Measurements from ENCODE around the gene DRC3. TPM values are rescaled to one million over a fixed set of nuclear protein-coding genes. Genes with fewer than 3 reads are reported as not detected.
"Not testable (repeated sequence)": the region's sequence is repeated elsewhere in the genome, so short reads cannot be mapped to it uniquely, and the experiment has no call there.

DRC3 gene
- total RNA-seq, 1 experiment from 2014 or later, result 0.17 TPM

DNA sequence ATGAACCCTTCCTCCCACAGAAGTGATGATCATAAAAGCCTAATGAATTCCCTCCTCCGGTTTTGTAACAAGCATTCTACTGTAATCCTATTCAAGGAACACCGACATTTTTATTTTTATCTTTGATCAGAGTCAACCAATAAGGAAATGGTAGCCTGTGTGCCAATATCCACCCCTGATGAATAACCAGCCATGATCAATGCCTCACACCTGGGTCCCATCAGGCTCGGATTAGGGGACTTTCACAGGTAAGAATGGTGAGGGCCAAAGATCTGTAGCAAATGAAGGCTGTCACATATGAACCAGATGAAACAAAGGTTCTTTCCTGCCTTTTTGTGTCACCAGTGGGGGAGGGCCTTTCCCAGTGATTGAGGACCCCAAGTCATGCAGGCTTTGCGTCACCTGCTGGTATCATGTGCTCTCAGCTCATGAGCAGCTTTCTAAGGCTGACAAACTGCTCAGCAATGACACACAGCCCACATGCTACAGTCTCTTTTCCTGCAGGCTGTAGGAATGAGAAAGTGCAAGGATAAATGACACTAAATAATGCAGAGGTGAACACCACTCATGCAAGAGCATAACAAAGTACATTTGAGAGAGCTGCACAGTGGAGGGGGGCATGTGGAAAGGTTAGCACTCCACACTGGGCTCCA is 35.3 kb upstream of the DRC3 start:
- Histone ChIP-seq H3K27me3 (ENCODE audit: control insufficient read depth, insufficient read depth, low read length) (no peaks in the 10 kb centered on the region), H3K36me3 (replicated peaks; ENCODE audit: control insufficient read depth, insufficient read depth, low read length) (no peaks in the 10 kb centered on the region), H3K4me3 (ENCODE audit: insufficient read depth, low read depth, low read length) (no peak overlapping the region)
- no peak for DNase-seq

DNA sequence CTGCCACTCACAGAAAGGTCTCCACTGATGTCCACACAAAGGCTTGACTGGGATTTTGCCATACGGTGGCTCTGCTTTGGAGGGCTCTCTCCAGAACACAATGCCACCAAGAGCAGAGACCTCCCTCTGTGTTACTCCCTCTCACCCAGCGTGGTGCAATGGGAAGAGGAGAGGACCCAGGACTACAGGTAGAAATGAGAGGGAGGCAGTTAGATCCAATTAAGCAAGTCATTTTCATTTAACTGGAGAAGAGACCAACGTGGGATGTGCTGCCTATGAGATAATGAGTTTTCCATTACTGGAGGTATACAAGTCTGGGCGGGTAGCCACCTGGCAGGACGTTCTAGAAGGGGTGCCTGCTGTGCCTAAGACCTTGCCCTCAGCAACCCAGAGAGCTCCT is 34.7 kb upstream of the DRC3 start:
- DNase-seq, result no peak
- H3K27me3 ChIP-seq (ENCODE audit: control insufficient read depth, insufficient read depth, low read length), result no peaks in the 10 kb centered on the region
- H3K4me3 ChIP-seq (ENCODE audit: insufficient read depth, low read depth, low read length), result no peak overlapping the region
- no peaks in the 10 kb centered on the region for H3K36me3 ChIP-seq (replicated peaks; ENCODE audit: control insufficient read depth, insufficient read depth, low read length)

DNA sequence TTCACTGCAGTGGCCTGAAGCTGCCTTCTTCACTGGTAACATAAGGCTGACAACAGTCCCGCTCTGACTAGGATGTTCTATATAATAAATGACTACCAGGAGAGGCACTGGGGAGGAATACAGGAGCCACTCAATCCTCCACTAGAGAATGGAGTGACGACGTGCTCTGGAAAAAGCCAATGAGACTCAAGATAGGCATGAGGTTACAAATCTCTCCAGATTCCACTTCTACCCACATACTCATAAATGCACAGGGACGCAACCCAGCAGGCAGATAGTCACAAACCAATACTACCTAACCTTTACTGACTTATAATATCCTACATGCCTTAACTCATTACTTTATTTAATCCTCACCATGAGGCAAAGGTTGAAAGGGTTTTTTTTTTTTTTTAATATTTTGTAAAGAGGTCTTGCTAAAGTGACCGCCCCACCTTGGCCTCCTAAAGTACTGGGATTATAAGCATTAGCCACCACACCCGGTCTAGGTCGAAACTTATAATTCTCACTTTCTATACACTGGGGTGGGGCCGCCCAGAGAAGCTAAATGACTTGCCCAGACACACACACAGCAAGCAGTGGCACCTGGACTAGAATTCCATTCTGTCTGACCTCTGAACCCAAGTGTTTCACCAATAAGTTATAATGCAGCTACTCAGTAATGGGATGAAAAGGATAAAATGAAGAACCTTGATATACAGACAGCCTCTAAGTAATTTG is 34.1 kb upstream of the DRC3 start:
- DNase-seq, result no peak

DNA sequence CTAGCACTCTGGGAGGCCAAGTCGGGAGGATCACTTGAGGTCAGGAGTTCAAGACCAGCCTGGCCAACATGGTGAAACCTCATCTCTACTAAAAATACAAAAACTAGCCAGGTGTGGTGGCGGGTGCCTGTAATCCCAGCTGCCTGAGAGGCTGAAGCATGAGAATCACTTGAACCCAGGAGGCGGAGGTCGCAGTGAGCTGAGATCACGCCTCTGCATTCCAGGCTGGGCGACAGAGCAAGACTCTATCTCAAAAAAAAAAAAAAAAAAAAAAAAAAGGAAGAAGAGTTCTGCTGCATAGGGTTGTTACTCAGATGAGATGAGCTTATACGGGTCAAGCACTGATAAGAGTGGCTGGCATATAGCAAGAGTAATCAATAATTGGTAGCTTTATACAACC is 32.7 kb upstream of the DRC3 start:
- not testable (repeated sequence) for DNase-seq; H3K4me3 ChIP-seq (ENCODE audit: insufficient read depth, low read depth, low read length)

More for the DNA sequence above, 34.1 kb upstream of the DRC3 start:
- Histone ChIP-seq H3K4me3 (ENCODE audit: insufficient read depth, low read depth, low read length) (no peak overlapping the region), H3K36me3 (replicated peaks; ENCODE audit: control insufficient read depth, insufficient read depth, low read length) (no peaks in the 10 kb centered on the region), H3K27me3 (ENCODE audit: control insufficient read depth, insufficient read depth, low read length) (no peaks in the 10 kb centered on the region)

DNA sequence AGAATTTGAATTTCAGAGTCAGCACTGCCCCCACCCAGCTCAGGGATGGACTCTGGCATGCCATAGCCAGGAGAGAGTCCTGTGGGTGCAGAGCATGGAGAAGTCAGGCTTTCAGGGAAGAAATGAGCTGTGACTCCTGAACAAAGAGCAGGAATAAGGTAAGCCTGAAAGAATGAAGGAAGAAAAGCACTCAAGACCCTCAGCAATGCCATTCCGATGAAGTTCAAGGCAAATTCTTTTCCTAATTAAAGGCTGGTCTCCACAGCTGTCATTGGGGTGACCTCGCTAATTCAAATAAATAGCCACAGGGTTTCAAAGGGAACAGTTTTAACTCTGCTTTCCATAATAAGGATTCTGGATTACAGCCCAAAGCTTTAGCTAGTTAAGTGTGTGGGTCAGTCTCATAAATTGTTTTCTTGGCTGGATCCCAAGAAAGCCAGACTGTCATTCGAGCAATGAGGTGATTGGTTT is 32.2 kb upstream of the DRC3 start:
- DNase-seq, result no peak
- Histone ChIP-seq H3K27me3 (ENCODE audit: control insufficient read depth, insufficient read depth, low read length) (no peaks in the 10 kb centered on the region), H3K4me3 (ENCODE audit: insufficient read depth, low read depth, low read length) (no peak overlapping the region), H3K36me3 (replicated peaks; ENCODE audit: control insufficient read depth, insufficient read depth, low read length) (no peaks in the 10 kb centered on the region)

More for the DNA sequence above, 32.7 kb upstream of the DRC3 start:
- not testable (repeated sequence) for H3K36me3 ChIP-seq (replicated peaks; ENCODE audit: control insufficient read depth, insufficient read depth, low read length); H3K27me3 ChIP-seq (ENCODE audit: control insufficient read depth, insufficient read depth, low read length)

DNA sequence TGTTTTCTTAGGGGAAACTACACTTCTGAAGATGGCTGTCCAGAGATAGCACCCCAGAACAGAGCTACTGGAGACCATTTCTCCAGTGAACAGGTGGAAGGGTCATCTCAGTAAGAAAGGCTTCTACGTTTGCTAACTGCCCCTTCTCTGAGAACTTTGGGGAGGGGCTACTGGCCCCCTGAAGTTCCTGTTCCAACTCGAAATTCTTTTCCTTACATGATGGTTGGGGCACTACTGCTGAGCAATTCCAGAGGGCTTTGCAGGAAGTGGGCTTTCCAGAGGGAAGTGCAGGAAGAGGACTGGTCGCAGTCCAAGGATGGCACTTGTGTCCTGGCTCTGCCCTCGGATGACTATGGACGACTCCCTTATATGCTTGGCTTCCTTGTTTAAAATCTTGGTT is 31.6 kb upstream of the DRC3 start:
- H3K4me3 ChIP-seq (ENCODE audit: insufficient read depth, low read depth, low read length), result no peak overlapping the region
- no peaks in the 10 kb centered on the region for H3K27me3 ChIP-seq (ENCODE audit: control insufficient read depth, insufficient read depth, low read length)
- DNase-seq, result no peak
- H3K36me3 ChIP-seq (replicated peaks; ENCODE audit: control insufficient read depth, insufficient read depth, low read length), result no peaks in the 10 kb centered on the region

DNA sequence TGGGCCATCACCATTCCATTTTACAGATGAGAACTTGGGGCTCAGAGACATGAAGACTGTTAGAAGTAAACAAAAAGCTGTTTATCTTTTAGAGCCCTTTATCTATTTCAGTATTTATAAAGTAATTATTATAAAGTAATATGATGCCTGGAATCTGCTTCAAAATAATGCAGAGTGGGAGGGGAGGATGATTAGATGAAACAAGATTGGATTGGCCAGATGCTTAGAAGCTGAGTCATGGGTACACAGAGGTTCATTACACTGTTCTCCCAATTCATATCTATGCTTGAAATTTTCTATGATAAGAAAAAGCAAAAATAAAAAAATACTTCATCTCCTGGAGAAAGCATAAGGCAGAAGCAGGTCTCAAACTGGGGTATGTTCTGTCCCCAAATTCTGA is 29.8 kb upstream of the DRC3 start:
- no peak for DNase-seq
- Histone ChIP-seq H3K27me3 (ENCODE audit: control insufficient read depth, insufficient read depth, low read length) (no peaks in the 10 kb centered on the region), H3K4me3 (ENCODE audit: insufficient read depth, low read depth, low read length) (no peak overlapping the region), H3K36me3 (replicated peaks; ENCODE audit: control insufficient read depth, insufficient read depth, low read length) (no peaks in the 10 kb centered on the region)

DNA sequence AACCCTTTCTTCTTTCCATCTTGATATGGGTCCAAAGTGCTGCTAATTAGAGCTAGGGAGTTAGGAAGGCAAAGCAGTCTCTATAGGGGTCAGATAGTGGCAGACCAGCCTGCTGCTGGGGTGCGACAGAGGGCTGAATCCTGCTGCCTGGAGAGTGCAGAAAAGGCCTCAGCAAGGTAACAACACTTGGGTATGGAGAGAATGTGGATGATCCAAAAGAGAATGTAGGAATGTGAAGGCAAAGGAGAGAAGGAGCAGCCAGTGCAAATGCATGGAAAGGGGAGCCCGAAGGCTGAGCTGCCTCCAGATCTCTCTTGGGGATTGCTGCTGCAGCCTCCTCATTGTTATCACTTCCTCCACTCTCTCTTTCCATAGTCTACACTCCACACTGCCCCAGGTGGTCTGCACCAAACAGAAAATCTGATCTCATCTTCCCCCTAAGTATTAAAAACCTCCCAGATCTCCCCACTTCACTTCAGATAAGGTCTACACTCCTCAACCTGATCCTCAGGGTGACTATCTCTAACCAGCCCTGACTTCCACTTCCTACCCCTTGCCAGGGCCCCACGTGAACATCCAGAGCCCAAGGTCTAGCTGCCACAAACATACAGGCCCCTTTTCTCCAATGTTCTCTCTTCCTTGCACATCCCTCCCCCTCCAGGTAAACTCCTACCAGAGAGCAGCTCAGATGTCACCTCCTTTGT is 29.2 kb upstream of the DRC3 start:
- Histone ChIP-seq H3K36me3 (replicated peaks; ENCODE audit: control insufficient read depth, insufficient read depth, low read length) (no peaks in the 10 kb centered on the region), H3K27me3 (ENCODE audit: control insufficient read depth, insufficient read depth, low read length) (no peaks in the 10 kb centered on the region), H3K4me3 (ENCODE audit: insufficient read depth, low read depth, low read length) (no peak overlapping the region)
- DNase-seq, result no peak

DNA sequence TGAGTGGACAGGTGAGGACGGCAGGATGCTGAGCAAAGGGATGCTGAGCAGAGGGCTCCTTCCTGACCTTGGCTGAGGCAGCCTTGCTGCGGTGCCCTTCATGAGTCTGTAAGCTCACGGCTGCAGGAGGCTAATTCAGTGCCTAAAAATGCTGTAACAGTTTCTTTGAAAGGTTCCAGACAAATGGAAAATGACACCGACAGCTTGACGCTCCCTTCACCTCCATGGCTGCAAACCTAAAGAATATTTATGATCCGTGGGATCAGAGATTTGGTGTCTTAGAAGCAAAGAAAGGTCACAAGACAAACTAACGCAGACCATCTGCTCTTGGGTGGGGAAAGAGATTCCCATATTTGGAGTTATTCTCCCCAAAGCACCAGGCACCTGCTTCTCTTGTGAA is 28.4 kb upstream of the DRC3 start:
- no peak for DNase-seq
- H3K36me3 ChIP-seq (replicated peaks; ENCODE audit: control insufficient read depth, insufficient read depth, low read length), result no peaks in the 10 kb centered on the region
- no peak overlapping the region for H3K4me3 ChIP-seq (ENCODE audit: insufficient read depth, low read depth, low read length)
- no peaks in the 10 kb centered on the region for H3K27me3 ChIP-seq (ENCODE audit: control insufficient read depth, insufficient read depth, low read length)

DNA sequence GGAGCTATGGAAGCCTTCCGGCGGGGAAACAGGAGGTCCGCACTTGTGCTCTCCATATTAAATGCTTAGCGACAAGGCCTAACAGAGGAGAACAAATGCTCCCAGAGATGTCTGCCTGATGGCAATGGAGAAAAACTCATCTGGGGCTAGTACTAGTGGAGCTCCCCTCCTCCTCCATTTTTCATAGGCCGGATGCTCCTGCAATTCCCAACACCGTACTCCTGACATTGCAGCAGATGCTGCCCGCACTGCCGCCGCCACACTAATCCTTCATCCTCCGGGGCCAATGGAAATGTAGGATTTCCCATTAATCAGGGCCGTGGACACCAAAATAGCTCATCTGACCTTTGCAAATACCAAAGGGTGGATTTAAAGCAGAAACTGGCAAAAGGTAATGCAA is 27.9 kb upstream of the DRC3 start:
- no peaks in the 10 kb centered on the region for H3K27me3 ChIP-seq (ENCODE audit: control insufficient read depth, insufficient read depth, low read length)
- H3K36me3 ChIP-seq (replicated peaks; ENCODE audit: control insufficient read depth, insufficient read depth, low read length), result no peaks in the 10 kb centered on the region

DNA sequence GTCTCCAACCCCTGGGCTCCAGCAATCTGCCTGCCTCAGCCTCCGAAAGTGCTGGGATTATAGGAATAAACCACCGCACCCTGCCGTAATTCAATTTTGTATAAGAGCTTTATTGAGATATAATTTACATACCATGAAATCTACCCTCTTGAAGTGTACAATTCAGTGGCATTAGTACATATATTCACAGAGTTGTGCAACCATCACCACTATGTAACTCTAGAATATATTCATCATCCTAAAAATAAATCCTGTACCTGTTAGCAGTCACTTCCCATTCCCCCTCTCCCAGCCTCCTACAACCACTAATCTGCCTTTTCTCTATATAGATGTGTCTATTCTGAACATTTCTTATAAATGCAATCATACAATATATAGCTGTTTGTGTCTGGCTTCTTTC is 26.6 kb upstream of the DRC3 start:
- H3K27me3 ChIP-seq (ENCODE audit: control insufficient read depth, insufficient read depth, low read length), result no peaks in the 10 kb centered on the region

More for the DNA sequence above, 27.9 kb upstream of the DRC3 start:
- DNase-seq, result no peak
- H3K4me3 ChIP-seq (ENCODE audit: insufficient read depth, low read depth, low read length), result no peak overlapping the region

DNA sequence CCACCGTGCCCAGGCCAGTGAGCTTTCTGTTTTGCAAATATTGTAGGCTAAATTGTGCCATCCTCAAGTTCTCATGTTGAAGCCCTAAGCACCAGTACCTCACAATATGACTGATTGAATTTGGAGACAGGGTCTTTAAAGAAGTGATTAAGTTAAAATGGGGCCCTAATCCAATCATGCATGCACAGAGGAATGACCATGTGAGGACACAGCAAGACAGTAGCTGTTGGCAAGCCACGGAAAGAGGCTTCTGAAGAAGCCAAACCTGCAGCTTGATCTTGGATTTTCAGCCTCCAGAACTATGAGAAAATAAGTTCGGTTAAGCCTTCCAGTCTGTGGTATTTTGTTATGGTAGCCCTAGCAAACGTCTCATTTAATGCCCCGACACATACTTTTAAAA is 25.4 kb upstream of the DRC3 start:
- Histone ChIP-seq H3K4me3 (ENCODE audit: insufficient read depth, low read depth, low read length) (no peak overlapping the region), H3K36me3 (replicated peaks; ENCODE audit: control insufficient read depth, insufficient read depth, low read length) (no peaks in the 10 kb centered on the region), H3K27me3 (ENCODE audit: control insufficient read depth, insufficient read depth, low read length) (no peaks in the 10 kb centered on the region)
- no peak for DNase-seq

More for the DNA sequence above, 26.6 kb upstream of the DRC3 start:
- no peak for DNase-seq
- Histone ChIP-seq H3K4me3 (ENCODE audit: insufficient read depth, low read depth, low read length) (no peak overlapping the region), H3K36me3 (replicated peaks; ENCODE audit: control insufficient read depth, insufficient read depth, low read length) (no peaks in the 10 kb centered on the region)

DNA sequence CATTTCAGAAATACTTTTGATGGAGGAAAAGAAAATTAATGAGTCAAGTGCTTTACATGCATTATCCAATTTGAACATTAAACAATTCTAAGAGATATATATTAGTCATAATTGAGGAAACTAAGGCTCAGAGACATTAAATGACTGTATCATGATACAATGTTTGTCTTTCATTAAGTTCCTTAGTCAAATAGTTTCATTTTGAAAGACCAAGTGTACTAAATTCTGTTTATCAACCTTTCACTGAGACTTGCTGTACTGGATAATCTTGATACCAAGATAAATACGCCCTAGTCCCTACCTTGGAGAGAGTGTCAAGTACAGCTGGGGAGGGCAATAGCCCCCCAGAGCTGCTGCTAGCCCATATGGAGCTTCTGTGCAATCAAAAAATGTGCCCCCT is 24.7 kb upstream of the DRC3 start:
- no peak for DNase-seq
- Histone ChIP-seq H3K4me3 (ENCODE audit: insufficient read depth, low read depth, low read length) (no peak overlapping the region), H3K27me3 (ENCODE audit: control insufficient read depth, insufficient read depth, low read length) (no peaks in the 10 kb centered on the region), H3K36me3 (replicated peaks; ENCODE audit: control insufficient read depth, insufficient read depth, low read length) (no peaks in the 10 kb centered on the region)

DNA sequence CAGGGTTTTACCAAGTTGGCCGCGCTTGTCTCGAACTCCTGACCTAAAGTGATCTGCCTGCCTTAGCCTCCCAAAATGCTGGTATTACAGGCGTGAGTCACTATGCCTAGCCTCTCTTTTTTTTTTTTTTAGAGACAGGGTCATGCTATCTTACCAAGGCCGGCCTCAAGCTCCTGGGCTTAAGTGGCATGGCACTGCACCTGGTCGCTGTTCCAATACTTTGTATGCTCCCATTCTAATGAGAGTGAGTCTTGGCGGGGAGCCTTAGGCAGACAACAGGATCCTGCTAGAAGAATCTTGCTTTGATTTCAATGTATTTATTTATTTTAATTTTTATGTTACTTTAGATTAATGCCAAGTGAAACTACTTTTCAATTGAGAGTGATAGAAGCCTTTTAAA is 22.3 kb upstream of the DRC3 start:
- DNase-seq, result no peak
- H3K4me3 ChIP-seq (ENCODE audit: insufficient read depth, low read depth, low read length), result no peak overlapping the region
- no peaks in the 10 kb centered on the region for H3K27me3 ChIP-seq (ENCODE audit: control insufficient read depth, insufficient read depth, low read length)
- H3K36me3 ChIP-seq (replicated peaks; ENCODE audit: control insufficient read depth, insufficient read depth, low read length), result no peaks in the 10 kb centered on the region

DNA sequence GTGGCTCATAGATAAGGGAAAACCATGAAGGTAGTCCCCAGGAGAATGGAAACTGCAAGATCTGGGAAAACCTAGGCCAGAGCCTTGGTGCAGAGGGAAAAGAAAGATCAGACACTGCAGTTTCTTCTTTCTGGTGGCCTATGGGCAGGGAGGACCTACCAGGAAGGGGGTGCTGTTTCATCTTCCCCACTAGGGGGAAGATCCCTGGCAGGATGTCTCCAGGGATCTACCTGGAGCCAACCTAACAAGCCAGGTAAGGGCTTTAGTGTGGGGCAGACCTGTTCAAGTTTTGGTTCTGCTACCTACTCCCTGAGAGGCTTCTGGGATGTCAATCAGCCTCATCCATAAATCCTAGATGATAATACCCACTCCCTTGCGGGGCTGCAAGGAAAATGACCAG is 21.9 kb upstream of the DRC3 start:
- H3K36me3 ChIP-seq (replicated peaks; ENCODE audit: control insufficient read depth, insufficient read depth, low read length), result no peaks in the 10 kb centered on the region
- no peak overlapping the region for H3K4me3 ChIP-seq (ENCODE audit: insufficient read depth, low read depth, low read length)
- peak; percentile 71 for DNase-seq
- no peaks in the 10 kb centered on the region for H3K27me3 ChIP-seq (ENCODE audit: control insufficient read depth, insufficient read depth, low read length)
